ENCODE data around the gene PPBP.
"Not testable (repeated sequence)": the region's sequence is repeated elsewhere in the genome, so short reads cannot be mapped to it uniquely, and the experiment has no call there.

PPBP gene

DNA sequence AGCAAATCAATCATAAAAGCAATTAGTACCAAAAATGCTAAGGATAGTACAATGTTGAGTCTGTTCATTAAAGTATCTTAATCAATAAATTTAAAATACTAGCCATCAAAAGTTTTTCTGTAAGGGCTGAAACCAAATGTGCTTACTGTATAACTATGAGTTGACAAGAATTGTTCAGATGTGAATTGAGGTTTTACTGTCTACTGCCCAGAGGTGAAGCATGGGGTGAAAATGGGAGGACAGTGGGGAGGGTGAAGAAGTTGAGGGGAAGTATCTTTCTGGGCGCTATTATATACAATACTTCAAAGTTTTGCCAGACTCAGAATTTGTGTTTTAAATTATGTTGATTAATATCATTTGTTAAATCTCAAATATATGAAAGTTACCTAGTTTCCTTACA lies 4.1 kb upstream of the PPBP start:
- no CpG with 5 or more reads among the region's 1 CpG for WGBS
- Histone ChIP-seq H3K27ac (ENCODE audit: low read depth, low read length) (no peak overlapping the region), H3K27me3 (ENCODE audit: insufficient read depth, low read length) (0 out of 2 replicates have a peak, but pooled peaks cover 4% of the 10 kb centered on the region), H3K36me3 (ENCODE audit: insufficient read depth, low read length) (no peaks in the 10 kb centered on the region), H3K4me3 (ENCODE audit: low read length) (no peak overlapping the region), H3K9me3 (ENCODE audit: insufficient read depth, low read depth, low read length) (no peaks in the 10 kb centered on the region), H3K9ac (ENCODE audit: low read depth, low read length) (no peak overlapping the region), H3K4me1 (ENCODE audit: insufficient read depth, low read length) (peaks cover 18% of the 10 kb centered on the region)

DNA sequence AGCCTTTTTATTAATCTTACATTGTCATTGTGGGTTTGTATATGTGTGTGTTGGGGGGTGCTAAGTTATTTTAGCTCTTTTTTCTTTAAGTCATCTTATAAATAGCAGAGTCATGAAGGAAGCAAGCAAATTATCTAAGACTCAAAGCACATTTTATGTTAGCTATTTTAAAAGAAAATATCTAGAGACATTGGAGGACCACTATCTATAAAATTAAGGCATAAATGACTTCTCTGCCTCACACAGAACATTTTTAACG lies 3.7 kb upstream of the PPBP start:
- Histone ChIP-seq H3K27me3 (ENCODE audit: insufficient read depth, low read length) (no peaks in the 10 kb centered on the region), H3K4me1 (ENCODE audit: insufficient read depth, low read length) (peaks cover 15% of the 10 kb centered on the region), H3K9me3 (ENCODE audit: insufficient read depth, low read depth, low read length) (no peaks in the 10 kb centered on the region), H3K27ac (ENCODE audit: low read depth, low read length) (no peak overlapping the region), H3K4me3 (ENCODE audit: low read length) (no peak overlapping the region), H3K36me3 (ENCODE audit: insufficient read depth, low read length) (no peaks in the 10 kb centered on the region), H3K9ac (ENCODE audit: low read depth, low read length) (no peak overlapping the region)
- WGBS, result 100% methylated on average over 1 of the region's 1 CpG

DNA sequence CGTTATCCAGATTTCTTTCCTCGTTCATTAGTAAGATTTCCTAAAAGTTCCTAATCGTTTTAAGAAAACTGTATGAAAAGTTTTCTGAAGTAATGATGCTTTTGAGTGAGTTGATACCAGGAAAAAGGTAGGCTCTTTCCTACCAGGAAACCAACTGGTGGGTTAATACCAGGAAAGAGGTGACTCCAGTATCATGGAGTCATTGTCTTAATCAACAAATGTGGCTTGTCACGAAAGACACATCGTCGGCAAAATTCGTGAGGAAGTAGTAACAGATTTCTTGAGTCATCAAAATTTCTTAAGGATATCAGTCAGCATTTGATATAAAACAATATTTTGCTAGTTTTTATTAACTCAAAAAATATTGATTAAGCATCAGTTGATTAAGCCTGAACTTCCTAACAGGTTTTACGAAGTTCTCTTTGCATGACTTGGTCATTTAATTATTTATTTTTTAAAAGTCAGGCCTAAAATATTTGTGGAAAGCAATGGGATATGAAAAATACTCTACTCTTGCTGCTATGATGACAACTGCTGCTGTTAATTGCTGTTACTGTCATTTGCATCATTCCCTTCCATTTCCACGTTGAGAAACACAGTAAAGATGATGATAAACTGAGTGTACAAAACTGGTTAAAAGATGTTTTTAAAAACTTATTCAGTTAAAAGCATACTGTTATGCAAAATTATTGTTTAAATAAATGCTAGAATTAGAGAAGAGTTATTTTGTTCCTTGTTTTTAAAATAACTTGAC lies 3.2 kb upstream of the PPBP start:
- Histone ChIP-seq H3K9ac (ENCODE audit: low read depth, low read length) (no peak overlapping the region), H3K9me3 (ENCODE audit: insufficient read depth, low read depth, low read length) (no peaks in the 10 kb centered on the region), H3K27me3 (ENCODE audit: insufficient read depth, low read length) (no peaks in the 10 kb centered on the region), H3K27ac (ENCODE audit: low read depth, low read length) (no peak overlapping the region), H3K36me3 (ENCODE audit: insufficient read depth, low read length) (no peaks in the 10 kb centered on the region), H3K4me3 (ENCODE audit: low read length) (no peak overlapping the region), H3K4me1 (ENCODE audit: insufficient read depth, low read length) (peaks cover 15% of the 10 kb centered on the region)
- whole genome bisulfite sequencing, result 97% methylated on average over 7 of the region's 9 CpGs

DNA sequence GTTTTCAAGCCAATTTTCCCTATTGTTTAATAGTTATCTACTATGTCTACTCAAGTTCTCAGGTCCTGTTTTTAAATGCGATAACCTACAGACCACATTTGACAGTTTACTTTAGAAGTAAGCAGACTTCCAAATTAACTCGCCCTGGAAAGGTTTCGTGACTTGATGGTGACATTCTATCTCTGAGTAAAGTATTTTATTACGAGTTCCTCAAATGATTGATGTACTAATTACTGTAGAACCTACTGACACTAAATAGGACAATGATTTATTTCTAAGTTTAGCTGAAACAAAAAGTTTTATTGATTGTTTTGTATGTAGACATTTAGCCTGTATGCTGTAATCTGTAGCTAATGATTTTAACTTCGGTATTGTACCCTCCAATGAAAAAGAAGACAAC lies 1.9 kb upstream of the PPBP start:
- H3K9ac ChIP-seq (ENCODE audit: low read depth, low read length), result no peak overlapping the region
- no peak overlapping the region for H3K4me3 ChIP-seq (ENCODE audit: low read length)
- 95% methylated on average over 4 of the region's 5 CpGs for WGBS
- H3K27me3 ChIP-seq (ENCODE audit: insufficient read depth, low read length), result no peaks in the 10 kb centered on the region
- peaks cover 20% of the 10 kb centered on the region for H3K4me1 ChIP-seq (ENCODE audit: insufficient read depth, low read length)
- no peaks in the 10 kb centered on the region for H3K9me3 ChIP-seq (ENCODE audit: insufficient read depth, low read depth, low read length)
- no peaks in the 10 kb centered on the region for H3K36me3 ChIP-seq (ENCODE audit: insufficient read depth, low read length)
- no peak overlapping the region for H3K27ac ChIP-seq (ENCODE audit: low read depth, low read length)

DNA sequence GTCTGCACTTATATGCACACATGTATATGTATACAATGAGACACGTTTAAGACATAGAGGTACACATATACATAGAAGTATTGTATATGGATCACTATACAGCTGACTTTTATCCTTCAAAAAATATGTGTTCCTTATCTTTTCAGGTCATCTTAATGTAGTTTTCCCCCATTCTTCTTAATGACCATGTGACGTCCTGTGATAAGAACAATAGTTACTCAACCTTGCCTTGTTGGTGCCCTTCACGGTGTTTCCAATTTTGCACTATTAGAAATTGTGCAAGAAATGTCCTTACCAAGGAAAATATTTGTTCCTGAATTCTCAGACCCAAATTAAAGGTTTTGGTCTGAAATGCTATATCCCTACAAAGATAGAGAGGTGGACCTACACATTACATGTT lies 1.0 kb upstream of the PPBP start:
- 95% methylated on average over 2 of the region's 3 CpGs for WGBS

DNA sequence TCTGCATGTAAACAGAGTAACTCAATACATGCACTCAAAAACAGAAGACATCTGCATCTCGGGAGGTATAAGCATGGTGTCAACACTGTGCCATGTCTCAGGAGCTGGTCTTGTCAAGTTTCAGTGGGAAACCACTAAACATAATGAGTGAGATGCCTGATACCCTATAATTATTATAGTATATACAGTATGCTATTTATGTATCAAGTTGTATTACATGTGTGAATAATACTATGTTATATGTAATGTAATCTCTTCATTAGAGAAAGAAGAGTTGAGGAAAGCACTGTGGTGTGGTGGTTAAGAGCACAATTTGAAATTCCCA lies 2.5 kb downstream of the PPBP start:
- 6% methylated on average over 1 of the region's 1 CpG for WGBS
- Histone ChIP-seq H3K27me3 (ENCODE audit: insufficient read depth, low read length) (no peaks in the 10 kb centered on the region), H3K4me3 (ENCODE audit: low read length) (no peak overlapping the region), H3K9me3 (ENCODE audit: insufficient read depth, low read depth, low read length) (no peaks in the 10 kb centered on the region), H3K4me1 (ENCODE audit: insufficient read depth, low read length) (peaks cover 40% of the 10 kb centered on the region), H3K9ac (ENCODE audit: low read depth, low read length) (peak overlapping the region; percentile 52), H3K36me3 (ENCODE audit: insufficient read depth, low read length) (no peaks in the 10 kb centered on the region), H3K27ac (ENCODE audit: low read depth, low read length) (peak overlapping the region; percentile 95)

More for the DNA sequence above, 1.0 kb upstream of the PPBP start:
- Histone ChIP-seq H3K4me3 (ENCODE audit: low read length) (no peak overlapping the region), H3K36me3 (ENCODE audit: insufficient read depth, low read length) (no peaks in the 10 kb centered on the region), H3K9ac (ENCODE audit: low read depth, low read length) (no peak overlapping the region), H3K27me3 (ENCODE audit: insufficient read depth, low read length) (no peaks in the 10 kb centered on the region), H3K9me3 (ENCODE audit: insufficient read depth, low read depth, low read length) (no peaks in the 10 kb centered on the region), H3K4me1 (ENCODE audit: insufficient read depth, low read length) (peaks cover 29% of the 10 kb centered on the region), H3K27ac (ENCODE audit: low read depth, low read length) (no peak overlapping the region)

DNA sequence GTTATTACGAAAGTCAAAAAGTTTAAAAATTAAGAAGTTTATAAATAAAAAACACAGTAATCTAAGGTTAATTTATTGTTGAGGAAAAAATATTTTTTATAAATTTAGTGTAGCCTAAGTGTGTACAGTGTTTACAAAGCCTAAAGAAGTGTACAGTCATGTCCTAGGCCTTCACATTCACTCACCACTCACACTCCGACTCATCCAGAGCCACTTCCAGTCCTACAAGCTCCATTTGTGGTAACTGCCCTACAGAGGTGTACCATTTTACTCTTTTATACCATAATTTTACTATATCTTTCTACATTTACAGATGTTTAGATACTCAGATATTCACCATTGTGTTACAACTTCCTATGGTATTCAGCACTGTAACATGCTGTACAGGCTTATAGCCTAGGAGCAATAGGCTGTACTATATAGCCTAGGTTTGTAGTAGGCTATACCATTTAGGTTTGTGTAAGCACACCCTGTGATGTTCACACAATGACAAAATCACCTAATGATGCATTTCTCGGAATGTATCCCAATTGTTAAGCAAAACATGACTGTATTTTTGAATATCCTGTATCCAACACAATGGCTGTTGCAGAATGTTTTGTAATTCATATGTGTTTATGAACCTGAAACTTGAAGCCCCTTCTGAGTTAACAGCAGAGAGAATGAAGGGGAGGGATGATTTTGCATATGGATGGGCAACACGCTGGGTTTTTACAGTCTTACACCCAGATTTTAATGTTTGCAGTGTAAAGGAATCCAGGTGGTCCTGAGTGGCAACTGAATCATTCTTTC lies 3.1 kb downstream of the PPBP start:
- Histone ChIP-seq H3K9ac (ENCODE audit: low read depth, low read length) (no peak overlapping the region), H3K27me3 (ENCODE audit: insufficient read depth, low read length) (no peaks in the 10 kb centered on the region), H3K4me3 (ENCODE audit: low read length) (no peak overlapping the region), H3K36me3 (ENCODE audit: insufficient read depth, low read length) (no peaks in the 10 kb centered on the region), H3K27ac (ENCODE audit: low read depth, low read length) (peak overlapping the region; percentile 95), H3K9me3 (ENCODE audit: insufficient read depth, low read depth, low read length) (no peaks in the 10 kb centered on the region), H3K4me1 (ENCODE audit: insufficient read depth, low read length) (peaks cover 37% of the 10 kb centered on the region)
- 66% methylated on average over 4 of the region's 4 CpGs for WGBS

DNA sequence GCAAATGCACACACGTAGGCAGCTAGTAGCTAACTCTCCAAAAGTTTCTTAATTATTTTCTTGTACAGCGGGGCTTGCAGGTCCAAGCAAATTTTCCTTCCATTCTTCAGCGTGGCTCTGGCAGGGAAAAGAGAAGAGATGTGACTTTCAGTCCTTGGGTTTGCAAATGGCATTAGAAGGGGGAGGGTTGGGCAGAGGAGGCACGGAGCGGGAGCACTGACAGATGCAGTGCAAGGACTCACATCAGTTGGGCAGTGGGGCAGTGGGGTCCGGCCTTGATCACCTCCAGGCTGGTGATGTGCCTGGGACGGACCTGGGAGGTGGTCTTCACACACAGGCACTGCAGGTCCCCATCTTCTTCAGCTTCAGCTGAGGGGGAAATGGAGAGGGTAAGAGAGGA lies 6.8 kb downstream of the PPBP start:
- not testable (repeated sequence) for H3K9me3 ChIP-seq (ENCODE audit: insufficient read depth, low read depth, low read length); H3K27ac ChIP-seq (ENCODE audit: low read depth, low read length); H3K36me3 ChIP-seq (ENCODE audit: insufficient read depth, low read length); H3K4me3 ChIP-seq (ENCODE audit: low read length); H3K27me3 ChIP-seq (ENCODE audit: insufficient read depth, low read length); H3K9ac ChIP-seq (ENCODE audit: low read depth, low read length)
- peaks cover 31% of the 10 kb centered on the region for H3K4me1 ChIP-seq (ENCODE audit: insufficient read depth, low read length)
- WGBS, result 78% methylated on average over 7 of the region's 7 CpGs

DNA sequence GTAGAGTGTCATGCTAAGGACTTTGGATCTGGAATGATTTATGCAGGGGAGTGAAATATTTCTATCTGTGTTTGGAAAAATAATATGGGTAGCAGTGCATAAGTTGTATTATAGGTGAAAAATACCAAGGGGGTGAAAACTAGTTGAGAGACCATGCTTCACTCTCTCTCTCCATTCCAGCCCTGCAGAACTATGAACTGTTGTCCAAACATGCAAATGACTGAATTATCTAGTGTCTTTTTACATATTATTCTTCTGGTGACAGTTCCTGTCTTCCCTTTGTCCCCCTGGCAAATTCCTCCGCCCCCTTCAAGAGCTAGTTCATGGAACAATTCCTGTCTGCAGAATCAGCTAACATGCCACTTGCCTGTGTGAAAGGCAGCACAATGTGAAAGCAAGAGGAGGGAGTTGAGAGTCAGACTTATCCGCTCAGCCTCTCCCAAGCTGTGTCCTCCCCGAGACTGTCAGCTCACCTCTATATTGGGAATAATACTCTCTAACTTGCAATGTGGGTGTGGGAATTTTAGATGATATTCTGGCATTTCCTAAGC lies 8.5 kb downstream of the PPBP start:
- WGBS, result 77% methylated on average over 3 of the region's 3 CpGs
- no peak overlapping the region for H3K27ac ChIP-seq (ENCODE audit: low read depth, low read length)
- H3K4me3 ChIP-seq (ENCODE audit: low read length), result no peak overlapping the region

DNA sequence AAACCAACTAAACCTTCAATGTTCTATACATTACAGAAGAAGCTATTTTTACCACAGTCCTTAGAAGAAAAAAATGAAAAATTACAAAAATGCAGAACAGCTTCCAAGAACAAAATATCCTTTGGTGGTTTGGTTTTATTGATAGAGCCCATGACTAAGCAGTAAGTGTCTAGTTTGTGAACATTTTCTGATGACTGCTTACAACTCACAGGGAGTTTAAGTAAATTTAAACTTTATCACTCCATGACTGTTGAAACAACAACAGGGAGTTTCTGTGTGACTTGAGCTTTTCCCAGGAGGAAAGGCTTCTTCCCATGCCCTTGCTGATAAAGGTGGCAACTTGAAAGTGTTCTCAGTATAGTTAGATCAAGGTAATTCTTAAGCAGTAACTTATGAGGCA lies 9.1 kb downstream of the PPBP start:
- H3K9me3 ChIP-seq (ENCODE audit: insufficient read depth, low read depth, low read length), result no peaks in the 10 kb centered on the region
- no peak overlapping the region for H3K9ac ChIP-seq (ENCODE audit: low read depth, low read length)
- H3K36me3 ChIP-seq (ENCODE audit: insufficient read depth, low read length), result no peaks in the 10 kb centered on the region
- no peak overlapping the region for H3K27ac ChIP-seq (ENCODE audit: low read depth, low read length)
- peaks cover 11% of the 10 kb centered on the region; the same call in 1 of the 2 replicates for H3K4me1 ChIP-seq (ENCODE audit: insufficient read depth, low read length)
- no peak overlapping the region for H3K4me3 ChIP-seq (ENCODE audit: low read length)
- H3K27me3 ChIP-seq (ENCODE audit: insufficient read depth, low read length), result no peaks in the 10 kb centered on the region

More for the DNA sequence above, 8.5 kb downstream of the PPBP start:
- H3K9ac ChIP-seq (ENCODE audit: low read depth, low read length), result no peak overlapping the region
- H3K9me3 ChIP-seq (ENCODE audit: insufficient read depth, low read depth, low read length), result no peaks in the 10 kb centered on the region
- no peaks in the 10 kb centered on the region for H3K27me3 ChIP-seq (ENCODE audit: insufficient read depth, low read length)
- H3K4me1 ChIP-seq (ENCODE audit: insufficient read depth, low read length), result peaks cover 17% of the 10 kb centered on the region; the same call in 1 of the 2 replicates
- no peaks in the 10 kb centered on the region for H3K36me3 ChIP-seq (ENCODE audit: insufficient read depth, low read length)

DNA sequence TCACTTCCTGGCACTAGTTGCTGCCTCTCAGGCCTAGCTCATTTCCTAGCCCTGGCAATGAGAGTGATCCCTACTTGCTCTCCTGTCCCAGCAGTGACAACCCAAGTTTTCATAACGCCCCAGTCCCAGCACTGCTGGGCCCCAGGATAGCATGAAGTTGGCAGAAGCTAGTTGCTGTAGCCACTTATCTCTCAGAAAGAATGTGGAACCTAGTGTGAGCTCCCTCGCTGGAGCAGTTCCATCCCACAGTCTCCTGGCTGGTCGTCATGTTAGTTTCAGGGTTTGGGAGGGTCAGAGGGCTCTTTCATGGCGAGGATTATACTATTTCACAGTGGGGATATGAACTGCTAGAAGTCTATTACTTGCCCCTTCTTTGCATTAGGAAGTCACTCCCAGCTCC lies 11.3 kb downstream of the PPBP start:
- no peak overlapping the region for H3K4me3 ChIP-seq (ENCODE audit: low read length)
- no peaks in the 10 kb centered on the region for H3K9me3 ChIP-seq (ENCODE audit: insufficient read depth, low read depth, low read length)
- H3K27me3 ChIP-seq (ENCODE audit: insufficient read depth, low read length), result no peaks in the 10 kb centered on the region
- H3K27ac ChIP-seq (ENCODE audit: low read depth, low read length), result no peak overlapping the region
- no peak overlapping the region for H3K9ac ChIP-seq (ENCODE audit: low read depth, low read length)
- H3K4me1 ChIP-seq (ENCODE audit: insufficient read depth, low read length), result peaks cover 8% of the 10 kb centered on the region; the same call in 1 of the 2 replicates
- WGBS, result 93% methylated on average over 4 of the region's 4 CpGs
- H3K36me3 ChIP-seq (ENCODE audit: insufficient read depth, low read length), result no peaks in the 10 kb centered on the region
